GM21367 (cell line): ENCODE results near the gene DCAF4.
"Not testable (repeated sequence)": the region's sequence is repeated elsewhere in the genome, so short reads cannot be mapped to it uniquely, and the experiment has no call there.

Experiments used
- ATAC-seq: cut with Tn5 transposase; IDR thresholded peaks from one replicate; pipeline ENCODE4 v1.9.1; 2021; ENCODE audit not compliant: unreplicated experiment

Gene DCAF4

GRCh38 chr14:72966038-72966437, 39.8 kb downstream of the DCAF4 start:
- ATAC-seq: no peak

- ATAC-seq: no peak
Measured at GRCh38 chr14:72968316-72968715, 42.1 kb downstream of the DCAF4 start.

- no peak for ATAC-seq
Measured at GRCh38 chr14:72970058-72970630, 43.9 kb downstream of the DCAF4 start.

GRCh38 chr14:72970824-72971434, 44.7 kb downstream of the DCAF4 start:
- ATAC-seq: no peak

GRCh38 chr14:72974661-72975060, 48.4 kb downstream of the DCAF4 start:
- no peak for ATAC-seq

GRCh38 chr14:72975770-72976169, 49.5 kb downstream of the DCAF4 start:
- ATAC-seq: no peak

- ATAC-seq: no peak
Measured at GRCh38 chr14:72978856-72979255, 52.6 kb downstream of the DCAF4 start.

GRCh38 chr14:72980863-72981262, 54.6 kb downstream of the DCAF4 start:
- no peak for ATAC-seq

- no peak for ATAC-seq
Measured at GRCh38 chr14:72982146-72982708, 56.0 kb downstream of the DCAF4 start.

- ATAC-seq: no peak
Measured at GRCh38 chr14:72986214-72986613, 60.0 kb downstream of the DCAF4 start.

- ATAC-seq: no peak
Measured at GRCh38 chr14:72986857-72987256, 60.6 kb downstream of the DCAF4 start.

- ATAC-seq: no peak
Measured at GRCh38 chr14:72990171-72990570, 63.9 kb downstream of the DCAF4 start.

- ATAC-seq: no peak
Measured at GRCh38 chr14:72996916-72997315, 70.7 kb downstream of the DCAF4 start.

GRCh38 chr14:72998252-72998903, 72.1 kb downstream of the DCAF4 start:
- ATAC-seq: no peak

- ATAC-seq: no peak
Measured at GRCh38 chr14:72999316-72999715, 73.1 kb downstream of the DCAF4 start.

- ATAC-seq: no peak
Measured at GRCh38 chr14:73000073-73000472, 73.8 kb downstream of the DCAF4 start.

GRCh38 chr14:73003681-73004080, 77.4 kb downstream of the DCAF4 start:
- ATAC-seq: no peak

GRCh38 chr14:73004641-73005040, 78.4 kb downstream of the DCAF4 start:
- not testable (repeated sequence) for ATAC-seq

- no peak for ATAC-seq
Measured at GRCh38 chr14:73007835-73008234, 81.6 kb downstream of the DCAF4 start.

- no peak for ATAC-seq
Measured at GRCh38 chr14:73008501-73008900, 82.2 kb downstream of the DCAF4 start.
